ENCODE data around the gene WFS1.

The WFS1 gene

DNA sequence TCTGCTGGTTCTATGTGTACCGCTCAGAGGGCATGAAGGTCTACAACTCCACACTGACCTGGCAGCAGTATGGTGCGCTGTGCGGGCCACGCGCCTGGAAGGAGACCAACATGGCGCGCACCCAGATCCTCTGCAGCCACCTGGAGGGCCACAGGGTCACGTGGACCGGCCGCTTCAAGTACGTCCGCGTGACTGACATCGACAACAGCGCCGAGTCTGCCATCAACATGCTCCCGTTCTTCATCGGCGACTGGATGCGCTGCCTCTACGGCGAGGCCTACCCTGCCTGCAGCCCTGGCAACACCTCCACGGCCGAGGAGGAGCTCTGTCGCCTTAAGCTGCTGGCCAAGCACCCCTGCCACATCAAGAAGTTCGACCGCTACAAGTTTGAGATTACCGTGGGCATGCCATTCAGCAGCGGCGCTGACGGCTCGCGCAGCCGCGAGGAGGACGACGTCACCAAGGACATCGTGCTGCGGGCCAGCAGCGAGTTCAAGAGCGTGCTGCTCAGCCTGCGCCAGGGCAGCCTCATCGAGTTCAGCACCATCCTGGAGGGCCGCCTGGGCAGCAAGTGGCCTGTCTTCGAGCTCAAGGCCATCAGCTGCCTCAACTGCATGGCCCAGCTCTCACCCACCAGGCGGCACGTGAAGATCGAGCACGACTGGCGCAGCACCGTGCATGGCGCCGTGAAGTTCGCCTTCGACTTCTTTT, 32.2 kb downstream of the WFS1 start:
- no peak for DNase-seq

DNA sequence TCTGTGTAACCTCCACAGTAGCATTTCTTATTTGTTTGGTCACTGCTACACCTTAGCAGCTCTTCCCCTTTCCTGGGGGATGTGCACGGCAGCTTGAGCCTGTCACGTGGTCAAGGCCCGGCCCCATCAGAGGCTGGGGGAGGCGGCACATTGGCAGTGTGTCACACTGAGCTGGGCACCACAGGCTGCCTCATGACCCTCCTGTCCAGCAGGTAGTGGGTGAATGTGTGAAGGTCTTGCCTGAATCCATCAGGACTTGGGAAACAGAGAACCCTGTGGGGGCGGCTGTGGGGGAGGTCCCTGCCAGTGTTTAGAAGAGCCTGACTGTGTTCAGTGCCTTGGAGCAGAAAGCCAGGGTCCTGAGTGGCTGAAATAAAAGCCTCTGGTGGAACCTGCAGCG, 33.2 kb downstream of the WFS1 start:
- no peak for DNase-seq

DNA sequence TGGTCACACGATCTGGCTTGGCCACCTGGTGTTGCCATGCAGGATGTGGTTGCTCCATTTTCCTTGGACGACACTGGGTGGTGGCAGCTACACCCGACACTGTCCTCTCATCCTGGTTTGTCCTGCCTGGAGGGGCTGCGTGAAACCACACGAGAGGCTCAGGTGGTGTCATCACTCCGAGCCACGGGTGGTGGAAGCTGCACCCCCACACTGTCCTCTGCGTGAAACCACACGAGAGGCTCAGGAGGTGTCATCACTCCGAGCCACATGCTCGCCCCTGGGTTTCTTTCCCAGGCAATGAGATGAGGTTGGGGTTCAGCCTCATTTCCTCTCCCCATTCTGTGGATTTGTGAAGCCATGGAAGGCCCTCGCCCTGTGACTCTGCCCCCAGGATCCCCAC, 34.3 kb downstream of the WFS1 start:
- DNase-seq = no peak

DNA sequence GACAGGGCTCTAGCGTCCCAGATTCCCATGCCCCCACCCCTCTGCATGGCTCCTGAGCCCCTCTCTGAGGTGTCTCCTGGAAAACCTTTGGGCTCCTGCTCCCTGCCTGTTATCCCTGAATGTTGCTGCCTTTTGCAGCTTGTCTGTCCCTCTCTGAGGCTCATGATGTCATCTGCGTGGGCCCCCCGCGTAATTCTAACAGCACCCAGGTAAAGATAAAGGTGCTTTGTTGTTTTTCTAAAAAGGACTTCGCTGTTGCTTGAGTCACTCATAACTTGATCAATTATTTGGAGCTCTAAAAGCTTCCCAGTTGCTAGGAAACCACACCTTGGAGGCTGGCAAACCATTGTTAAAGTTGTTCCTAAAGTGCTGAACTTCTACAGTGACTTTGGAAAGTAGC, 36.6 kb downstream of the WFS1 start:
- DNase-seq = no peak

DNA sequence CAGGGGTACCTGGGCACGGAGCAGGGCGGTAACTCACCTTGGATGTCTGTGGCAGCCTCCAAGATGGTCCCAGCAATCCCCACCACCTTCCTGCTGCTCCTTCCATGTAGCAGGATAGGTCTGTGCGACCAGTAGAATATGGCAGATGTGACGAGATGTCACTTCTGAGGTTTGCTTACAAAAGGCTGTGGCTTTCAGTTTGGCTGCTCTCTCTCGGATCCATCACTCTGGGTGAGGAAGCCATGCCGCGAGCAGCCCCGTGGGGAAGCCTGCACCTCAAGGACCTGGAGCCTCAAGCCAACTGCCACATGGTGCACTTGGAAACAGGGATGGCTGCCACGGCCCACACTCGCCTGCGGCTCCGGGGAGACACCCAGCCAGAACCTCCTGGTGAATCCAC, 37.6 kb downstream of the WFS1 start:
- no peak for DNase-seq

DNA sequence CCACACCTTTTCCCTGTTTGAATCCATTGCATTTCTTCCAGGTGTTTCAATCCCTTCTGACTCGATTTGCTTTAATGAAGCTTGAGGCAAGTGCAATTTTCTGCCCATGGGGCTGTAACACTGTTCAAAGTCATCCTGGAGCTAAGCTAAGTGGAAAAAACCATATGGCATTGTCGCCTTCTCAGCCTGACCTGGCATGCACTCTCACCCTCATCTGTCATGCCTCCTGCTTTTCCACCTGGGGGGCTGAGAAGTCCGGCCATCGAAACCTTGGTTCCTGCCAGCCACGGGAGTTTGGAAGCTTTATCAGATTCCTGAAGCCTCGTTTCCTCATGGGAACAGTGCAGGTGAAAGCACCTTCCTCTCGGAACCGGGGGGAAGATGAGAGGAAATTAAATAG, 38.2 kb downstream of the WFS1 start:
- no peak for DNase-seq

DNA sequence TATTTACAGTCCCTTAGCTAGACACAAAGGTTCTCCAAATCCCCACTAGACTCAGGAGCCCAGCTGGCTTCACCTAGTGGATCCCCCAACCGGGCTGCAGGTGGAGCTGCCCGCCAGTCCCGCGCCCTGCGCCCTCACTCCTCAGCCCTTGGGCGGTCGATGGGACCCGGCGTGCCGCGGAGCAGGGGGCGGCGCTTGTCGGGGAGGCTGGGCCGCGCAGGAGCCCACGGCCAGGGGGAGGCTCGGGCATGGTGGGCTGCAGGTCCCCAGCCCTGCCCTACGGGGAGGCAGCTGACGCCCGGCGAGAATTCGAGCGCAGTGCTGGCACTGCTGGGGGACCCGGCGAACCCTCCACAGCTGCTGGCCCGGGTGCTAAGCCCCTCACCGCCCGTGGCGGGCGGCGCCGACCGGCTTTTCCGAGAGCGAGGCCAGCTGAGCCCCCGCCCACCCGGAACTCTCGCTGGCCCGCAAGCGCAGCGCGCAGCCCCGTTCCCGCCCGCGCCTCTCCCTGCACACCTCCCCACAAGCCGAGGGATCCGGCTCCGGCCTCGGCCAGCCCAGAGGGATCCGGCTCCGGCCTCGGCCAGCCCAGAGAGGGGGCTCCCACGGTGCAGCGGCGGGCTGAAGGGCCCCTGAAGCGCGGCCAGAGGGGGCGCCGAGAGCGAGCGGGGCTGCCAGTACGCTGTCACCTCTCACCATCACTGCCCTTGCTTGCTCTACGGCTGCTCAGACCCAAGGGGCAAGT, 39.4 kb downstream of the WFS1 start:
- DNase-seq = no peak

DNA sequence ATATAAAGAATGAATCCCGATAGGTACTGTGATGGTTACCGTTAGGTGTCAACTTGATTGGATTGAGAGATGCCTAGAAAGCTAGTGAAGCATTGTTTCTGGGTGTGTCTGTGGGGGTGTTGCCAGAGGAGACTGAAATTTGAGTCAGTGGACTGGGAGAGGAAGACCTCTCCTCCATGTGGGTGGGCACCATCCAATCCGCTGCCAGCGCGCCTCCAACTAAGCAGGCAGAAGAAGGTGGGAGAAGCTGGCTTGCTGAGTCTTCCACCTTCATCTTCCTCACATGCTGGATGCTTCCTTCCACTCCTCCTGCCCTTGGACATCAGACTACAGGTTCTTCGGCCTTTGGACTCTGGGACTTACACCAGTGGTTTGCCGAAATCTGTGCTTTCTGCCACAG, 40.1 kb downstream of the WFS1 start:
- no peak for DNase-seq

DNA sequence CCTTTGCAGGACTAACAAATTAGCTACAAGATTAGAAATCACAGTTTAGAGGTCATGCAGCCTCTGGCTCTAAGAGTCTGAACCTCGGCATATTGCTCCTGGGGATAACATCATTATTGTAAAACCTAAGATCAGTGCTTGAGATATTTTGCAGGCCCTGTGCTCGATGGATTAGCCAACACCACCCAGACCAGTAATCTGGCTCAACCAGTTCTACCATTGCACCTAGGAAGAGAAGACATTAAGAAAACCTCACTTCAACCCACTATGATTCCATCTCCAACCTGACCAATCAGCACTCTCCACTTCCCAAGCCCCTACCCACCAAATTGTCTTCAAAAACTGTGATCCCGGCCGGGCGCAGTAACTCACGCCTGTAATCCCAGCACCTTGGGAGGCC, 43.6 kb downstream of the WFS1 start:
- DNase-seq = no peak

DNA sequence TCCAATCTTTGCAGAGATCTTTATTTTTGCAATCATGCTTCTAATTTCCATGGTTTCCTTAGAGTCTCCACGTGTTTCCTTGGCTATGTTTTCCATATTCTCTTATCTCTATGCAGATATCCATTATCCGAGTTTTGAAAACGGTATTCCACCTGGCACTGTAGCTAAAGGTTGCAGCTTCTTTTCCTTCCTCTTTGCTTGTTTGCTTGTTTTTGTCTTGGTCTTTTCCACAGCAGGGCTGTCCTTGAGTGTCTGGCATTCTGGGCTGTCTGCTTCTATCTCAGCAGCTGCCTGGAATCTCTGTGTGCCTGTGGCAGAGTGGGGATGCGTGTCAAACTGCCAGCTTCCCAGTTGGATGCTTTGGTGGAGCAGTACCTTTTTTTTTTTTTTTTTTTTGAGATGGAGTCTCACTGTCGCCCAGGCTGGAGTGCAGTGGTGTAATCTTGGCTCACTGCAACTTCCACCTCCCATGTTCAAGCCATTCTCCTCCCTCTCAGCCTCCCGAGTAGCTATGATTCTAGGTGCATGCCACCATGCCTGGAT, 46.9 kb downstream of the WFS1 start:
- DNase-seq = no peak

DNA sequence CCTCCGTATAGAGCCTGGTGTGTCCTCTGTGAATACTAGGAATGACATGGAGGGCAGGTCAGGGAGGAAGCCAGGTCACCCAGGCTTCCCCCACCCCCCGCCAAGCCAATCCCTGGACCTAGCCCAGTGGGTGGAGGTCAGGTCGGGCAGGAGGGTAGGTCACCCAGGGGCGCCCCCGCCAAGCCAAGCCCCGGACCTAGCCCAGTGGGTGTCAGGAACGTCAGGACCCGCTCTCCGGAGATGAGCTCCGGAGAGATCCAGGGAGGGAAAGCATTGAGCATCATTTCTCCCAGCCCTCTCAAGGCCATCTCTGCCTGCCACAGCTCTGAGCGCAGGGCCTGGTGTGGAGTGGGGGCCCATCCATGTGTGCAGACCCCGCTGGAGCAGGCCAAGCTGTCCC, 48.6 kb downstream of the WFS1 start:
- DNase-seq = no peak

DNA sequence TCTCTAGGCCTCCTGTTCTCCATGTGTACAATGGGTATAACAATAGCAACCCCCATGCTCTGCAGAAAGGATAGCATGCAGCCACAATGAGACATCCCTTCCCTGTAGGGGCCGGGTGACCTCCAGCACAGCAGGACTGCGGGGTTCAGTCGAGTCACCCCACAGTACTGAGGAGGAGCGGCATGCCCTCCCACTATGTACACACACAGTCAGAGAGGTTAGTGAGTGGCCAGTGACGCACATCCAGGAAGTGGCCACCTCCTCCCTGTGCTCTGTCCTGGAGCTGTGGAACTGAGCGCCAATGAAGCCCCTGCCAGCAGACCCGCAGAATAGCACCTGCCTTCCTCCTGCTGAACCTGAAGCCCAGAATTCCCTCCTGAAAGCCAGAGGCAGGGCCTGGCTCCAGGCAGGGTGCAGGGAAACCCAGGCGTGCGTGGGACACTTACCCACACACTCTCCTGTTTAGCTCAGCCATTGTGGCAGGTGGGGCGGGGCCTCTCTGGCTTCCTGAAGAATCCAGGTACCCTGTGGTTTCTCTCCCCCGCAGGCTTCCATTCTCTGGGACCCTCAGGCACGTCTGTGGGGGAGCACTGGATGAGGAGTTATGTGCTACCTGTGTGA, 50.0 kb downstream of the WFS1 start:
- no peak for DNase-seq

DNA sequence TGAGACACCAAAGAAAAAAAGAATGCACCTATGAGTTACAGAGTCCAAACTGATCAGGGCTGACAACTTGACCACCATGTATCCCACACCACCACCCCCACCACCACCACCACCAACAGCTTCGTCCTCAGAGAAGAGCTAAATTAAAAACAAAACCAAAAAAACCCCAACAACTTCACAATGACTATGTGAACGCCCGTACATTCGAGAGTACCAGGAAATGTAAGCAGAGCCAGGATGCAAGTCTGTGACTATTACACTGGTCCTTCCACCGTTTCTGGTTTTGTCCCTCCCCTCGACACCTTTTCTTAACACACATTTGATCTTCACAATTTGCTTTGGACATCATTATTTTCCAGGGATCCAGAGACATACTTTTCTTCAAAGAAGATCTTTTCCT, 51.0 kb downstream of the WFS1 start:
- no peak for DNase-seq

DNA sequence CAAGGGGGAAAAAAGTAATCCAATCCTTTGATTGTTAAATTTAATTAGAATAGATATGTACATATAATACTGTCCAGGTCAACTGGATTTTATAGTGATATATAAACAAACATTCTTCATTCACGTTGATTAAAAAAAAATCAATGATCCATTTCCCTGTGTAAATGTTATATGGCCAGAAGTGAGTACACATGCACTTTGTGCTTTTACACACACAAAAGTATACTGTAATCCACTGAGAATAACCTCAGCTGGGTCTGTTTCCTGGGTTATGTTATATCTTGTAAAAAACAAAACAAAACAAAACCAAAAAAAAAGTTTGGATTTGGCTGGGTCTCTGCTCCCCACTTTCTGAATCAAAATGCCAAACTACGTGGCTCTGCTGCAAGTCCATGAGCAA, 51.7 kb downstream of the WFS1 start:
- no peak for DNase-seq

DNA sequence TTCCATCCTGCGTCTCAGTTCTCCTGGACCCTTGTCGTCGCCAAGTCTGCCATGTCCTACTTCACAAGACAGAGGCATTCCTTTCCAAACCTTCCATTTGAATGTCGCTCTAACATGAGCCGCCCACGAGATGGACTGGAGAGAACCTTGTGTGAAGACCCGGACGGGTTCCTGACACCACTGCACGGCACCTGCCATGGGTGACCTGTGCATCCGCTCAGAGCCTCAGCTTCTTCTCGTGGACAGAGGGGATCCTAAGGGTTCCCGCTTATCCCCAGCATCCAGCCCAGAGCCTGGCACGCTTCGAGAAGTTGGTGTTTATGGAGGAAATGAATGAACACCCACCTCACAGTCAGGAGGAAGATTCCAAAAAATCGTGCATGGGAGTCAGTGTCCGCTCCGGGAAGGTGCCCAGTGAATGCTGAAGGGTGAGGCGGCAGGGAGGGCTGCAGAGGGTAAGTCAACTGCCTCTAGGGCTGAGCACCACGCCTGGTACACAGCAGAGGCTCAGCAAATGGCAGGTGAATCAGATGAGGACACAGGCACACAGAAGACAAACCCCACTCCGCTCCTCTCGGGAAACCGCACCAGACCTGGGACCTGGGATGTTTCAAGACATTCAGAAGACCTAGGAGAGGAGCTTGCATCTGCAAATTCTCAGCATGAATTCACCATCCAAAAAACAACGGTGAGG, 52.6 kb downstream of the WFS1 start:
- DNase-seq = no peak

DNA sequence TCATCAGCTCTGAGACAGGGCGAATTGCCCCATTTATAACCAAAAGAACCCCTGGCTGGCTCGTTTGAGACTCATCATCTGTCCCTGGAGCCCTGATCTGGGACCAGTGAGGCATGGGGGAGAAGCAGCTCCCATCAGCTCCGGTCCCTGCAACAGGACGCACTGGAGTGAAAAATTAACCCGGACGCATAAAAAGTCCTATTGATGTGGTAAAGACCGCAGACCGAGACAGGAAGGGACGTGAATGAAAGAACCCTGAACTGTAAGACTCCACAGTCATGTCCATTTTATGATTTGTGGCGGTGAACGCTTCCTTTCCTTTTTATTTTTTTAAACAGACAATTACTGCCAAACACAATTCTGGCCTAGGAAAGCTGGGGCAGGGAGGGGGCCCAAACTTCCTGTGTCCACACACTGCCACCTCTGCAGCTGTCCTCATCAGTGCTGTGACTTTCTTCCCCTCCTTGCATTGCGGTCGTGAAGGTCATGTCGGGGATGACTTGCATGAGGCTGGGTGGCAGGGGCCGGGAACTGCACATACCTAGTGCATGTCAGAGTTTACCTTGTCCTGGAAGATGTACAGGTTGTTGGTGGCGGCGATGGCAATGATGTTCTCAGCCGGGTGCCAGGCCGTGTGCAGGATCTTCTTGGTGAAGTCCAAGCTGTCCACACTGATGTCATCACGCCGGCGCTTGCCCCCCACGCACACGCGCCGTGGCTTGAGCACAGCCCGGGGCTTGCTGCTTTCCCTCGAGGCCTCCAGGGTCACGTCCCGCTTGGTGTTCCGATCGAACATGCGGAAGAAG, 53.3 kb downstream of the WFS1 start:
- DNase-seq = no peak

DNA sequence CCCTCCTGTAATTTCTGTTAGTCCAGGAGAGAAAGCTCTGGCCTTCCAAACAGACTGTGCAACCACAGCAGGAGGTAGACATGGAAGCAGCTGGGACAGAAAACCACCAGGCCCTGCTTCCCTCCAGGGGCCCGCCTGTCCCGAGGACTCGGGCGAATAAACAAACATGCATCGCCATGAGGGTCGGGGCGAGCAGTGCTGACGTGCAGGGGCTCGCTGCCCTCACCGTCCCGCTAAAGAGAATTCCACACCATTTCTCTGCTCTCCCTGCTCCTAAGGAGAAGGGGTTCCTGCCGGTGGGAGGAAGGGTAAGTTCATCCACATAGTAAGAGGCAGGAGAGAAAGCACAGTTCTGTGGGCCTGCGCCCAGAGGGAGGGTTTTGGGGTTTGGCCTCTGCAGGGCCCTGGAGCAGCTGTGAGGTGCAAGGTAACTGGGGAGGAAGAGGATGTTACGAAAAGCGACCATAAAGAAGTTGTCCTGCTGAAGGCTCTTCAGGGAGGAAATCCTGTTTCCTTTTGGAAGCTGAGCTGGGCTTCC, 54.9 kb downstream of the WFS1 start:
- no peak for DNase-seq

DNA sequence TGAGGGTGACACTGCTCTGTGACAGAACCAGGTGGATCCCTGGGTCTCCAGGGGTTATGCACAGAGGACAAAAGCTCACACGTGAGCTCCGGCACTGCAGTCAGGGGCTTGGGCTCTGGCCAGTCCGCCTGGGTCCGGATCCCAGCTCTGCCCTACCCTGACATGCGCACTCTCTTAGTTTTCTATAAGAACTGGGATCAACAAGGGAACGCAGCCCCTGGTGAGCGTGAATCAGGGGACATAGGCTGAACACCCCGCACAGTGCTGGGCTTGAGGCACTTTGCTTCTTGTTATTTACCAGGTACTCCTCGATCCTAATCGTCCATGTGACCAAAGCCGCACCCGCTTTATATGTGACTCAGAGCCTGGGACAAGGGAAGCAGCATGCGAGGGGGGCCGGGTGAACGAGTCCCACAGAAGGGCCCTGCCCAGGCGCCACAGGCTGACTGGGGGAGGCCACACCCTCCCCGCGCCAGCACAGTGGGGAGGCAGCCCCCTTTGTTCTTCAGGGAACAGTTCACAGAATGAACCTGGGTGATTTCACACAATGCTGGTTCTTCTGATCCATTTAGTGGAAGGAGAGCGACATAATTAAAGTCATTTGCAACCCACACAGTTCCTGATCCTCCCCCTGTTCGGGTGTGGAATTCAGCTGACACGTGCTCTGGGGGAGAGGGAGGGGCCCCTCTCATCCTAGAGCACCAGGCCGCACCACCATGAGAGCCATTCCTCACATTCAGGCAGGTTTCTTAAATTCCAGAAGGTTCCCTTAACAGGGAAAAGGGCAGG, 55.5 kb downstream of the WFS1 start:
- no peak for DNase-seq

DNA sequence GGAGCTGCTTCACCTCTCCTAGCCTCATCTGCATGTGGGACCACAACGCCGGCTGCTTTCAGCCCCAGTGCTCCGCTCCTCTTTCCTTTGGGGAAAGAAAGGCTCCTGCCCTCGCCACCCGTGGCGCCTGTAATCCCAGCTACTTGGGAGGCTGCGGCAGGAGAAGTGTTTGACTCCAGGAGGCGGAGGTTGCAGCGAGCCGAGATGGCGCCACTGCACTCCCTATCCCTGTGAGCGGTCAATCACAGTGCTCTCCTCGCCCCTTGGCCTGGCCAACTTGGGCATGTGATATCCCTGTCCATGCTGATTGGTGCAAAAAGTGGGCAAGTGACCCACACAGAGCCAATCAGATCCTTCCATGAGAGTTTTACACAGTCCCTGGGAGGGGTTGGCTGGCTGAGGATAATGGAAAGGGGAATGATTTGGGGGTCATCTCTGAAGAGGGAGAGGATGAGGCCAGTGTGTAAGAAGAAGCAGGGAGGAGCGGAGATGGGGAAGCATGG, 56.2 kb downstream of the WFS1 start:
- DNase-seq = no peak

DNA sequence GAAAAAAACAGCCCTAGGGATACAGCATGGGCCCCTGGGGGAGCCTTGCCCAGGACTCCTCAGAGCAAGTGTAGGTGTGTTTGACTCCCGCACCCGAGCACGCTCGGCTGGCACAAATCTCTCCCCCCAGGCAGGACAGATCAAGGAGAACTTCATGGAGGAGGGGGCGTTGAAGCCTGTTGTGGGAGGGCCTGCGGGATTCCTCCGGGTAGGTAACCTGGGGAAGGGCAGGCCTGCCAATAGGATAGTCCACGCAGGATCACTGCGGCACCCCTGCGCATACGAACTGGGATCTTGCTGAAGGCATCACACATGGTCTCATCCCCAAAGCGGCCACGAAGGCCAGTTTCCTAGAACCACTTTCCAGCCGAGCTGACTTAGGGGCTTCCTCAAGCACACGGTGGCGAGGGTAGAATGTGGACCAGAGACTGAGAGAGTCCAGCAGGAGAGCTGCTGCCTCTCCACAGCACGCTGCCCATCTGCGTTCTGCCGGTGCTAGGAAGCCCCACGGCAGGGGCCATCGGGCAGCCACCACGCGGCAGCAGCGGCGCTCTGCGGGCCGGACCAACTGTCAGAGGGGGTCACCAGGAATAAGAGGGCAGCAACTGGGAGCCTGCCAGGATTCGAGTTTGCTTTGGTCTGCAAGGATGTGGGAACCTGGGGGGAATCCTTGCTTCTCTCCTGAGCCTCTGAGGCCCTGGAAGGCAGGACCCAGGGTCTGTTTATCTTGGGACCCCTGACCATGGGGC, 56.8 kb downstream of the WFS1 start:
- DNase-seq = no peak
